Measurements from ENCODE around the gene RAB13. TPM values are rescaled to one million over a fixed set of nuclear protein-coding genes. Genes with fewer than 3 reads are reported as not detected.

Gene RAB13
- total RNA-seq, 1 donor from 2014 or later: 27.0 TPM

GRCh38 chr1:153977250-153978240, 8.6 kb downstream of the RAB13 start, which contains the start of gene JTB:
TSS of gene JTB (minus strand) at chr1:153977674. CDS start at chr1:153977252, 422 bp downstream.
- DNase-seq: peak; percentile 94

- DNase-seq: no peak
Observed at GRCh38 chr1:153976819-153977249, 9.3 kb downstream of the RAB13 start.

GRCh38 chr1:153973525-153973924, 12.6 kb downstream of the RAB13 start:
- DNase-seq: no peak

GRCh38 chr1:153973071-153973470, 13.1 kb downstream of the RAB13 start:
- no peak for DNase-seq

GRCh38 chr1:153970346-153970745, 15.8 kb downstream of the RAB13 start:
- no peak for DNase-seq

- DNase-seq: no peak
Observed at GRCh38 chr1:153968972-153969371, 17.2 kb downstream of the RAB13 start.

- DNase-seq: peak; percentile 22
Observed at GRCh38 chr1:153968408-153968807, 17.7 kb downstream of the RAB13 start.

GRCh38 chr1:153968000-153968363, 18.2 kb downstream of the RAB13 start:
- DNase-seq: no peak

- peak; percentile 99 for DNase-seq
Observed at GRCh38 chr1:153967107-153967999, 18.8 kb downstream of the RAB13 start, which contains the start of gene CREB3L4. TSS of gene CREB3L4 (plus strand) at chr1:153967902. CDS start at chr1:153968526, 624 bp downstream.

- peak; percentile 70 for DNase-seq
Observed at GRCh38 chr1:153963850-153964331, 22.2 kb downstream of the RAB13 start.

GRCh38 chr1:153963030-153963849, 22.9 kb downstream of the RAB13 start, which contains the start of gene SLC39A1:
TSS of gene SLC39A1 (minus strand) at chr1:153963537. CDS start at chr1:153962715, 822 bp downstream.
- peak; percentile 99 for DNase-seq

- no peak for DNase-seq
Observed at GRCh38 chr1:153962088-153963029, 23.8 kb downstream of the RAB13 start.

GRCh38 chr1:153961421-153961820, 24.7 kb downstream of the RAB13 start:
- no peak for DNase-seq

GRCh38 chr1:153960206-153960605, 25.9 kb downstream of the RAB13 start:
- DNase-seq: no peak

- DNase-seq: no peak
Observed at GRCh38 chr1:153959454-153959853, 26.7 kb downstream of the RAB13 start.

GRCh38 chr1:153958961-153959260, 27.2 kb downstream of the RAB13 start:
- no peak for DNase-seq

- peak; percentile 100 for DNase-seq
Observed at GRCh38 chr1:153958111-153958960, 27.8 kb downstream of the RAB13 start, which contains the start of gene CRTC2. TSS of gene CRTC2 (minus strand) at chr1:153958612. CDS start at chr1:153958497, 115 bp downstream.

- no peak for DNase-seq
Observed at GRCh38 chr1:153957744-153958110, 28.4 kb downstream of the RAB13 start.

GRCh38 chr1:153956997-153957715, 29.0 kb downstream of the RAB13 start:
- DNase-seq: no peak
